Loucy (cell line): ENCODE data around the gene ARNT2.

Source experiments
- H2AFZ ChIP-seq: fragments of 200-600 bp; sonication (generic); 2 replicates; pipeline ENCODE4 v1.6.0; 2016; ENCODE audit warnings: antibody characterized with exemption, mild to moderate bottlenecking, low read length, moderate library complexity
- H3F3A ChIP-seq: fragments of 200-600 bp; 2 replicates; pipeline ENCODE4 v1.6.0; 2016; ENCODE audit warnings: antibody characterized with exemption, low read depth, mild to moderate bottlenecking
- H3K27me3 ChIP-seq: fragments of 200-600 bp; sonication (generic); 2 replicates; pipeline ENCODE4 v1.6.1; 2014; ENCODE audit warnings: low read length, mild to moderate bottlenecking; ENCODE audit not compliant: insufficient read depth, poor library complexity, severe bottlenecking
- H3K36me3 ChIP-seq: fragments of 200-600 bp; sonication (generic); 2 replicates; pipeline ENCODE4 v1.6.1; 2016; ENCODE audit warnings: low read length; ENCODE audit not compliant: insufficient read depth
- H3K4me1 ChIP-seq: fragments of 200-600 bp; sonication (generic); 2 replicates; pipeline ENCODE4 v1.5.1; 2014; ENCODE audit warnings: low read length, mild to moderate bottlenecking; ENCODE audit not compliant: insufficient read depth, poor library complexity, severe bottlenecking
- H3K4me2 ChIP-seq: fragments of 200-600 bp; sonication (generic); 2 replicates; pipeline ENCODE4 v1.6.0; 2014; ENCODE audit warnings: antibody characterized with exemption, low read length, low read depth, mild to moderate bottlenecking; ENCODE audit not compliant: poor library complexity, severe bottlenecking
- H3K4me3 ChIP-seq: fragments of 200-600 bp; sonication (generic); 2 replicates; pipeline ENCODE4 v1.5.1; 2014; ENCODE audit warnings: low read length, mild to moderate bottlenecking, mixed read lengths; ENCODE audit not compliant: poor library complexity, severe bottlenecking
- H3K79me2 ChIP-seq: fragments of 200-600 bp; sonication (generic); 2 replicates; pipeline ENCODE4 v1.6.1; 2014; ENCODE audit warnings: low read length; ENCODE audit not compliant: insufficient read depth
- H3K9ac ChIP-seq: fragments of 200-600 bp; sonication (generic); 2 replicates; pipeline ENCODE4 v1.6.0; 2014; ENCODE audit warnings: mild to moderate bottlenecking, low read depth, low read length, moderate library complexity; ENCODE audit not compliant: poor library complexity, severe bottlenecking
- H3K9me2 ChIP-seq: fragments of 200-600 bp; sonication (generic); replicated peaks from 2 replicates; pipeline ENCODE4 v1.6.1; 2016; ENCODE audit warnings: low read depth, low read length, mixed read lengths
- H3K9me3 ChIP-seq: fragments of 200-600 bp; sonication (generic); 2 replicates; pipeline ENCODE4 v1.6.1; 2014; ENCODE audit warnings: mild to moderate bottlenecking, antibody characterized with exemption, low read length, low read depth; ENCODE audit not compliant: insufficient read depth
- H4K20me1 ChIP-seq: fragments of 200-600 bp; sonication (generic); 2 replicates; pipeline ENCODE4 v1.6.0; 2014; ENCODE audit warnings: antibody characterized with exemption, low read length, mild to moderate bottlenecking; ENCODE audit not compliant: insufficient read depth, poor library complexity, severe bottlenecking
- CTCF ChIP-seq: fragments of 200-600 bp; sonication (generic); conservative IDR thresholded peaks from 2 replicates; pipeline ENCODE4 v1.5.1; 2014; ENCODE audit warnings: mild to moderate bottlenecking, antibody characterized with exemption, low read length
- EZH2phosphoT487 ChIP-seq: fragments of 200-600 bp; IDR thresholded peaks from 2 replicates; pipeline ENCODE4 v1.6.1; 2018; ENCODE audit warnings: antibody characterized with exemption, mild to moderate bottlenecking, moderate library complexity, borderline replicate concordance

ARNT2 gene

DNA sequence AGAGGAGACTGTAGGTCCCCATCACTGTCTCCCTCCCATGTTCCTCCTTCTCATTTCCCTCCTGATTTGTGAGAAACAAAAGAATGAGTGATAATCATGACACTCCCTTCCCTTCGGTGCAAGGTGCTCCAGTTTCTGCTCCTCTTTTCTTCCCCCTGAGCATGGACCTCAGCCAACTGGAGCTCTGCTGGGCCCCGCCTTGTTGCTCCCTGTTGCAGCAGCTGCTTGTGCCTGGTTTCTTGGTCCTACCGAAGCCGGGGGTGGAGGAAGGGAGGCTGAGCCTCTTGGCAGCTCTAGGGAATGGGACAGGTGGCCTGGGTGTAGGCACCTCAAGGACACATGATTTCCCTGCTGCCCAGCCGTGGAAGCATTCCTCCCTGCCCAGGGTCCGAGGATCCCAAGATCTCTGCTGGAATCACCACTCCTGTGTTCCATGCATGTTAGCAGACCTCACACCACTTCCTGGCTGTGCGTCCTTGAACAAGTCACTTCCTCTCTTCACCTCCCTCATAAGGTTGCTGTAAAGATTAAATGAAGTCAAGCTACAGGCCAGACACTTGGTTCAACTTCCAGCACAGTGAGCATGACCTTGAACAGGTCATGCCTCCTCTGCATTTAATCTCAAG is 159.3 kb downstream of the ARNT2 start:
- Histone ChIP-seq H3K4me3 (no peak overlapping the region), H3K4me1 (no peaks in the 10 kb centered on the region), H3K79me2 (no peaks in the 10 kb centered on the region), H3K9me3 (no peaks in the 10 kb centered on the region), H3K9me2 (no peaks in the 10 kb centered on the region), H3K4me2 (no peak overlapping the region), H3F3A (no peaks in the 10 kb centered on the region), H3K9ac (no peak overlapping the region), H2AFZ (no peak overlapping the region), H3K27me3 (no peaks in the 10 kb centered on the region), H3K36me3 (no peaks in the 10 kb centered on the region), H4K20me1 (no peaks in the 10 kb centered on the region)
- no peak for TF ChIP-seq EZH2phosphoT487
- TF ChIP-seq CTCF: no peak

- no peak overlapping the region for H3K9ac ChIP-seq
- H2AFZ ChIP-seq: no peak overlapping the region
- H3K4me1 ChIP-seq: no peaks in the 10 kb centered on the region
- TF ChIP-seq EZH2phosphoT487: no peak
- no peak for TF ChIP-seq CTCF
- no peak overlapping the region for H3K4me2 ChIP-seq
- no peaks in the 10 kb centered on the region for H3K27me3 ChIP-seq
- no peaks in the 10 kb centered on the region for H3K9me3 ChIP-seq
- H4K20me1 ChIP-seq: no peaks in the 10 kb centered on the region
- no peaks in the 10 kb centered on the region for H3K9me2 ChIP-seq
- H3K4me3 ChIP-seq: no peak overlapping the region
- H3K36me3 ChIP-seq: no peaks in the 10 kb centered on the region
- H3K79me2 ChIP-seq: no peaks in the 10 kb centered on the region
- H3F3A ChIP-seq: no peaks in the 10 kb centered on the region
Measured at GRCh38 chr15:80564056-80564455, 159.9 kb downstream of the ARNT2 start.

GRCh38 chr15:80565398-80565797 is 161.2 kb downstream of the ARNT2 start:
- H3K79me2 ChIP-seq: no peaks in the 10 kb centered on the region
- H3K4me3 ChIP-seq: no peak overlapping the region
- H2AFZ ChIP-seq: no peak overlapping the region
- H3K9me3 ChIP-seq: no peaks in the 10 kb centered on the region
- H3F3A ChIP-seq: no peaks in the 10 kb centered on the region
- H3K27me3 ChIP-seq: no peaks in the 10 kb centered on the region
- H3K9ac ChIP-seq: no peak overlapping the region
- no peak for TF ChIP-seq CTCF
- no peak for TF ChIP-seq EZH2phosphoT487
- H3K4me1 ChIP-seq: no peaks in the 10 kb centered on the region
- no peaks in the 10 kb centered on the region for H4K20me1 ChIP-seq
- H3K9me2 ChIP-seq: no peaks in the 10 kb centered on the region
- no peak overlapping the region for H3K4me2 ChIP-seq
- H3K36me3 ChIP-seq: no peaks in the 10 kb centered on the region
